ENCODE measurements around the gene CGN.

- TF ChIP-seq POLR2A (IDR thresholded peaks at IDR 0.05; ENCODE audit: extremely low read depth, insufficient read length) = no peak
- TF ChIP-seq, protein P1, sequence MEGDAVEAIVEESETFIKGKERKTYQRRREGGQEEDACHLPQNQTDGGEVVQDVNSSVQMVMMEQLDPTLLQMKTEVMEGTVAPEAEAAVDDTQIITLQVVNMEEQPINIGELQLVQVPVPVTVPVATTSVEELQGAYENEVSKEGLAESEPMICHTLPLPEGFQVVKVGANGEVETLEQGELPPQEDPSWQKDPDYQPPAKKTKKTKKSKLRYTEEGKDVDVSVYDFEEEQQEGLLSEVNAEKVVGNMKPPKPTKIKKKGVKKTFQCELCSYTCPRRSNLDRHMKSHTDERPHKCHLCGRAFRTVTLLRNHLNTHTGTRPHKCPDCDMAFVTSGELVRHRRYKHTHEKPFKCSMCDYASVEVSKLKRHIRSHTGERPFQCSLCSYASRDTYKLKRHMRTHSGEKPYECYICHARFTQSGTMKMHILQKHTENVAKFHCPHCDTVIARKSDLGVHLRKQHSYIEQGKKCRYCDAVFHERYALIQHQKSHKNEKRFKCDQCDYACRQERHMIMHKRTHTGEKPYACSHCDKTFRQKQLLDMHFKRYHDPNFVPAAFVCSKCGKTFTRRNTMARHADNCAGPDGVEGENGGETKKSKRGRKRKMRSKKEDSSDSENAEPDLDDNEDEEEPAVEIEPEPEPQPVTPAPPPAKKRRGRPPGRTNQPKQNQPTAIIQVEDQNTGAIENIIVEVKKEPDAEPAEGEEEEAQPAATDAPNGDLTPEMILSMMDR (IDR thresholded peaks at IDR 0.05; ENCODE audit: low read depth, low read length) = no peak
- no peak for TF ChIP-seq MAX (IDR thresholded peaks at IDR 0.05; ENCODE audit: low read depth, low read length)
- no peak for TF ChIP-seq MYC (IDR thresholded peaks at IDR 0.05; ENCODE audit: low read depth, low read length)
Observed at GRCh38 chr1:151546011-151546925, 35.1 kb downstream of the CGN start.
